Cardiac muscle cell (in vitro differentiated cells and primary cell): ENCODE results near the gene DNTT. TPM values are rescaled to one million over a fixed set of nuclear protein-coding genes. Genes with fewer than 3 reads are reported as not detected.

Experiments
- DNase-seq, 2 donors: peaks; one replicate each; pipeline versions ENCODE4 v3.0.0 to v3.0.0-alpha.2; 2010 to 2017; ENCODE audit warnings: low read depth in 1 of 2, low spot score in 1 of 2
- H3K27ac ChIP-seq: fragments of 200-600 bp; sonication (generic); 2 replicates; pipeline ENCODE4 v1.5.1; 2016
- H3K27me3 ChIP-seq: fragments of 200-600 bp; sonication (generic); 2 replicates; pipeline ENCODE4 v1.6.0; 2016; ENCODE audit warnings: control low read depth
- H3K36me3 ChIP-seq: fragments of 200-600 bp; sonication (generic); 2 replicates; pipeline ENCODE4 v1.5.1; 2016; ENCODE audit warnings: control low read depth
- H3K4me1 ChIP-seq: fragments of 200-600 bp; sonication (generic); 2 replicates; pipeline ENCODE4 v1.8.1; 2017; ENCODE audit warnings: low read depth, mild to moderate bottlenecking, mixed run types
- H3K4me3 ChIP-seq: fragments of 200-600 bp; sonication (generic); 2 replicates; pipeline ENCODE4 v1.5.1; 2016; ENCODE audit warnings: mild to moderate bottlenecking
- H3K9me3 ChIP-seq: fragments of 200-600 bp; sonication (generic); 2 replicates; pipeline ENCODE4 v1.5.1; 2017; ENCODE audit warnings: low read depth, mild to moderate bottlenecking, control low read depth
- polyA plus RNA-seq: library from polyadenylated mRNA; unstranded; fragments of >200 nt; fragmentation: Nextera tagmentation; extraction: Ambion mirVana; gene quantifications from 2 replicates; pipeline ENCODE4 v1.2.1, GENCODE V29; 2016
- total RNA-seq: library from RNA; depleted of rRNA; stranded (reverse); fragments of >200 nt; gene quantifications from 2 replicates; pipeline ENCODE4 v1.2.3, GENCODE V29; 2016
- TF ChIP-seq, protein P1 (sequence below): IDR thresholded peaks from 2 replicates; pipeline ENCODE4 v1.5.1; 2012; ENCODE audit warnings: low read depth, mild to moderate bottlenecking, low read length

DNTT gene
- total and polyA plus RNA-seq, 2 experiments from 2014 or later = not detected

DNA sequence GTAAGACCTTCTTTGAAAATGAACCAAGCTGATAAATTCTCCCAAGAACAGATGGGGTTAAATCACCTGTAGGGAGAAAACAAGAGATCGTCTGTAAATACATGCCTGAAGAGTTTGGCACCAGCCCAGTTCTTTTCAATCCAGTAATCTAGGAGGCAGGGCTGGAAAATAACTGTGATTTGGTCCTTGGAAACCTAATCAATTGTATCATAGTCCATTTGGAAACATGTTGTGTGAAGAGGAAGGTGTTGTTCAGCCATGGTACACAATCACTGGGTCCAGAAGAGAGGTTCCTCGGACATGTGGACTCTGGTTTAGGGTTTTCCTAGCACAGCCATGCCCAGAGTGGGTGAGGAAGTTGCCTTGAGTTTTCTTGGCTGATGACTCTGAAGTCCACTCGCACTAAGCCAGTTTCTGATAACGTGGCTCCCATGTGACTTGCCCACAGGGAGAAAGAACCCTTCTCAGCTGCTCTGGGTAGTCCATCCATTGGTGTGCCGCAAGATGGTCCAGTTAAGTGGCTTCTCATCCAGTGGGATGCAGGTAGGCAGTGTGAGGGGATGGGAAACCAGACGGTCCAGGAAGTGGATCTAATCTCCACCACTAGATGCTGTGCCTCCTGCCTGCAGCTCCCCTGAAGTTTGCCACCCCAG, 38.0 kb upstream of the DNTT start:
- Histone ChIP-seq H3K27me3 (no peaks in the 10 kb centered on the region), H3K4me1 (peaks cover 5% of the 10 kb centered on the region), H3K4me3 (no peak overlapping the region), H3K9me3 (no peaks in the 10 kb centered on the region), H3K36me3 (no peaks in the 10 kb centered on the region), H3K27ac (no peak overlapping the region)
- TF ChIP-seq, protein P1, sequence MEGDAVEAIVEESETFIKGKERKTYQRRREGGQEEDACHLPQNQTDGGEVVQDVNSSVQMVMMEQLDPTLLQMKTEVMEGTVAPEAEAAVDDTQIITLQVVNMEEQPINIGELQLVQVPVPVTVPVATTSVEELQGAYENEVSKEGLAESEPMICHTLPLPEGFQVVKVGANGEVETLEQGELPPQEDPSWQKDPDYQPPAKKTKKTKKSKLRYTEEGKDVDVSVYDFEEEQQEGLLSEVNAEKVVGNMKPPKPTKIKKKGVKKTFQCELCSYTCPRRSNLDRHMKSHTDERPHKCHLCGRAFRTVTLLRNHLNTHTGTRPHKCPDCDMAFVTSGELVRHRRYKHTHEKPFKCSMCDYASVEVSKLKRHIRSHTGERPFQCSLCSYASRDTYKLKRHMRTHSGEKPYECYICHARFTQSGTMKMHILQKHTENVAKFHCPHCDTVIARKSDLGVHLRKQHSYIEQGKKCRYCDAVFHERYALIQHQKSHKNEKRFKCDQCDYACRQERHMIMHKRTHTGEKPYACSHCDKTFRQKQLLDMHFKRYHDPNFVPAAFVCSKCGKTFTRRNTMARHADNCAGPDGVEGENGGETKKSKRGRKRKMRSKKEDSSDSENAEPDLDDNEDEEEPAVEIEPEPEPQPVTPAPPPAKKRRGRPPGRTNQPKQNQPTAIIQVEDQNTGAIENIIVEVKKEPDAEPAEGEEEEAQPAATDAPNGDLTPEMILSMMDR = no peak
- no peak for DNase-seq

DNA sequence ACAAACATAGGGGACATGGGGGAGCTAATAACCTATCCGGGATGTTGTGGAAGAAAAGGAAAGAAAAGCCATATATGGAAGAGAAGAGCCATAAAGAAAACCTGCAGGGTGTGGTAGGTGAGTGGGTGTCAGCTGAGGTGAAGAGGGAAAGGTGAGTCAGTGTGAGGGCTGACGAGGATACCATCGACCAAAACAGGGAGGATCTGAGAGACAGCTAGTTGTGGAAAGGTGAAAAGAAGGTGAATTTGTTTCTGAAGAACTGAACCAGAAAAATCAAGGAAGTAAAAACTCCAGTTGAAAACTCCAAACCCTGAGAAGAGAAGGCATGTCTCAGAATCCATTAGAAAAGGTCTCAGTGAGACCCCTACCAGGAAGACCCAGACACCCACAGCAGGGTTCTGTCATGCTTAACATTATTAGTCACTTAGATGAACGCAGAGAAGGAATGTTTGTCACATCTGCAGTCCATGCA, 37.0 kb upstream of the DNTT start:
- H3K36me3 ChIP-seq = no peaks in the 10 kb centered on the region
- no peaks in the 10 kb centered on the region for H3K27me3 ChIP-seq
- no peak for DNase-seq
- TF ChIP-seq, protein P1 = no peak
- H3K9me3 ChIP-seq = no peaks in the 10 kb centered on the region
- peaks cover 8% of the 10 kb centered on the region for H3K4me1 ChIP-seq
- no peak overlapping the region for H3K4me3 ChIP-seq
- no peak overlapping the region for H3K27ac ChIP-seq

DNA sequence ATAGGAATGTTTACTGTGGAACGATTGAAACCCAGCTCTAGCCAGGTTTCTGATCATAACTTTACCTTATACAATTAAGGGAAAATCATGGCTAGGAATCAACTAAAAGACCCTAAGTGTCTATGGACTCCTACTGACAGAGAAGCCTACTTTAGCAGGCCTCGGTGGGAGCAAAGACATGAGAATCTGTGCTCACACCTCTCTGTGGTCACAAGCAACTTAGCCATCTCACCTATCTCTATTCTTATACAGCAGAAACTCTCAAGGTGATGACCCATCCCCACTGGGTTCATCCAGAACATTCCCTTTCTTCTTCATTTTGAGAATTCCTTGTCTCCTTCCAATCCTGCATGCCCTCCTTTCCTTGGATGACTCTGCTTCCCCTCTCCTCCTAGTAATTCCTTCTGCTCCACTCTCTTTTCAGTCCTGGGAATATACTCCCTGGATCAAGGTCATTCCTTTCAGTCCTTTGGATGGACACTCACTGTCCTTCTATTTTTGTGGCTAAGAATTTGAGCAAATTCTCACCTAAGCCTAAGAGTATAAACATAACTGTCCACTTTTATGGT, 35.8 kb upstream of the DNTT start:
- Histone ChIP-seq H3K27me3 (no peaks in the 10 kb centered on the region), H3K27ac (no peak overlapping the region), H3K4me1 (peaks cover 8% of the 10 kb centered on the region), H3K36me3 (no peaks in the 10 kb centered on the region), H3K4me3 (no peak overlapping the region), H3K9me3 (no peaks in the 10 kb centered on the region)
- TF ChIP-seq, protein P1 = no peak
- DNase-seq = no peak

DNA sequence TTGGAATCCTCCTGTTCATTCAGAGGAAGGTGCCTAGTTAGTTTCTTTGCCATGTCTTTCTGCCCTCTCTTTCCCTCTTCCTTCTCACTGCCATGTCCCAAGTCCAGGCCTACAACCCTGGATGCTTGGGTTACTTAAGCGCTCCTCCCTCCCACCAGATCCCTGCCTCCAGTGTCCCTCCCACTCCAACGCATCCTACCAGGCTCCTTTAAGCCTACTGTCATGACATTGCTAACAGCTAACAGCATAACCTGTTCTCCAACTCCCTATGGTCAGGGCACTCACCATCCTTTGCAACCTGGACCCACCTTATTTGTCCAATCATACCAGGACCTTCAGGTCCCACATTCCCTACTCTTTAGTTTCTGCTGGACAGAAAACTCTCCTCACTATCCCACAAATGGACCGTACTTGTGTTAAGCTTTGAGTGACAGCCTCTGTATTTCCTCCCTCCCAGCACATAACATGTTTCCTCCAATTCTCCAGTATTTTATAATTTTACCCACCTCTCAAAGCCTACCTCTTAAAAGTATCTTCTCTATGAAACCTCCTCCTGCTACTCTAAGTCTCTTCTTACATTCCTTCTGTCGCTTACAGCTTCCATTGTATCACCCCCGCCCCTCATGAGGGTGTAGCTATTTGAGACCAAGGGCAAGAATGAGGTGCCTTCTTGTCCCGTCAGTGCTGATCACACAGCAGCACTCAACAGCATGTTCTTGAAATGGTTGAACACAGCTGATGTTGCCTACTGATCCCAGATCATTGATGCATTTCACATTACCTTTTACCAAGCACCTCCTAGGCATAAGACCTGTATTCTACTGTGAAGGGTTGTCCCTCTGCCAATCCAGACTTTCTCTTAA, 34.6 kb upstream of the DNTT start:
- Histone ChIP-seq H3K4me3 (no peak overlapping the region), H3K27me3 (no peaks in the 10 kb centered on the region), H3K4me1 (peaks cover 8% of the 10 kb centered on the region), H3K36me3 (no peaks in the 10 kb centered on the region), H3K27ac (no peak overlapping the region), H3K9me3 (no peaks in the 10 kb centered on the region)
- TF ChIP-seq, protein P1 = no peak
- DNase-seq = no peak

DNA sequence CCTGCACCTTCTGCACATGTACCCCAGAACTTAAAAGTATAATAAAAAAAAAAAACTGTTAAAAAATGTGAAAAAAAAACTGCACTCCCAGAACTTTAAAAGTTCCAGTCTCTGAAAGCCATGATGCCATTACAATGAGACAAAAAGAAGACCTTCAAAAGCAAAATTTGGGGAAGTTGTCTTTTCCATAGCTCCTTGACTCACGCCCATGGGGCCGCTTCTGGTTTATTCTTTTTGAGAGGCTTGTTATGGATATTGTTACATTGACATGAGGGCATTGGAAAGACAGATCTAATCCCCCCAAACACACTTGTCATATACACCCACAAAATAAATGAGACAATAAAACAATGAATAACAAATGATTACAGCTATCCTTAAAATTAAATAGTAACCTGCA, 33.7 kb upstream of the DNTT start:
- Histone ChIP-seq H3K27me3 (no peaks in the 10 kb centered on the region), H3K4me3 (no peak overlapping the region), H3K4me1 (peaks cover 8% of the 10 kb centered on the region), H3K36me3 (no peaks in the 10 kb centered on the region), H3K27ac (no peak overlapping the region), H3K9me3 (no peaks in the 10 kb centered on the region)
- TF ChIP-seq, protein P1 = no peak
- no peak for DNase-seq
